OCI-LY7 (cell line): ENCODE data around the gene CNOT4. TPM values are rescaled to one million over a fixed set of nuclear protein-coding genes. Genes with fewer than 3 reads are reported as not detected.

Experiments
- BruUV-seq: library from RNA; stranded (reverse); fragments of 400-500 nt; replicated peaks from 2 replicates; lab custom pipeline; 2021; lab: Mats Ljungman, UMichigan
- CTCF ChIA-PET: fragments of 300-600 bp; sonication (Branson Sonifier 250); formaldehyde crosslinking; loops from one replicate; lab custom pipeline; 2022; ENCODE audit warnings: antibody characterized with exemption; ENCODE audit not compliant: unreplicated experiment; lab: Charles Lee
- POLR2A ChIA-PET: fragments of 300-600 bp; sonication (Branson Sonifier 250); formaldehyde crosslinking; loops from one replicate; lab custom pipeline; 2022; ENCODE audit warnings: antibody characterized with exemption; lab: Charles Lee
- DNase-seq: peaks from one replicate; pipeline ENCODE4 v3.0.0-alpha.2; 2015; ENCODE audit warnings: low spot score
- H2AFZ ChIP-seq: fragments of 200-600 bp; sonication (generic), shearing (Covaris generic); 2 replicates; pipeline ENCODE4 v1.6.1; 2014; ENCODE audit warnings: mild to moderate bottlenecking, antibody characterized with exemption, low read length, moderate library complexity
- H3K27ac ChIP-seq: fragments of 200-600 bp; sonication (generic); 2 replicates; pipeline ENCODE4 v1.5.1; 2014; ENCODE audit warnings: mixed run types, low read depth, mild to moderate bottlenecking, moderate library complexity, low read length, inconsistent platforms; ENCODE audit not compliant: poor library complexity, severe bottlenecking
- H3K36me3 ChIP-seq: fragments of 200-600 bp; sonication (generic); 2 replicates; pipeline ENCODE4 v1.6.1; 2014; ENCODE audit warnings: mild to moderate bottlenecking, antibody characterized with exemption, low read length, moderate library complexity, mixed read lengths; ENCODE audit not compliant: insufficient read depth
- H3K4me1 ChIP-seq: fragments of 200-600 bp; sonication (generic); 2 replicates; pipeline ENCODE4 v1.5.1; 2014; ENCODE audit warnings: mild to moderate bottlenecking, low read length; ENCODE audit not compliant: insufficient read depth, poor library complexity, severe bottlenecking
- H3K4me2 ChIP-seq: fragments of 200-600 bp; sonication (generic); 2 replicates; pipeline ENCODE4 v1.6.1; 2014; ENCODE audit warnings: mild to moderate bottlenecking, low read length
- H3K4me3 ChIP-seq: fragments of 200-600 bp; sonication (generic); 2 replicates; pipeline ENCODE4 v1.5.1; 2014; ENCODE audit warnings: mild to moderate bottlenecking, low read depth, low read length; ENCODE audit not compliant: poor library complexity, severe bottlenecking
- H3K79me2 ChIP-seq: fragments of 200-600 bp; sonication (generic); 2 replicates; pipeline ENCODE4 v1.6.1; 2016; ENCODE audit warnings: low read depth, mild to moderate bottlenecking, low read length, moderate library complexity, mixed read lengths; ENCODE audit not compliant: insufficient read depth
- H3K9me2 ChIP-seq: fragments of 200-600 bp; sonication (generic); 2 replicates; pipeline ENCODE4 v1.6.1; 2016; ENCODE audit warnings: mild to moderate bottlenecking, low read length, mixed read lengths; ENCODE audit not compliant: insufficient read depth
- H3K9me3 ChIP-seq: fragments of 200-600 bp; sonication (generic); 2 replicates; pipeline ENCODE4 v1.6.1; 2014; ENCODE audit warnings: mild to moderate bottlenecking, mixed run types, low read length, mixed read lengths
- H4K20me1 ChIP-seq: fragments of 200-600 bp; sonication (generic); 2 replicates; pipeline ENCODE4 v1.6.1; 2014; ENCODE audit warnings: mild to moderate bottlenecking, antibody characterized with exemption, low read length, moderate library complexity, mixed read lengths; ENCODE audit not compliant: insufficient read depth
- CTCF ChIP-seq: fragments of 200-600 bp; sonication (generic); conservative IDR thresholded peaks from 2 replicates; pipeline ENCODE4 v1.5.1; 2014; ENCODE audit warnings: mild to moderate bottlenecking, antibody characterized with exemption, low read length, moderate library complexity, mixed read lengths
- EZH2phosphoT487 ChIP-seq: fragments of 200-600 bp; sonication (generic); IDR thresholded peaks from 2 replicates; pipeline ENCODE4 v1.6.1; 2018; ENCODE audit warnings: low read depth, borderline replicate concordance, mild to moderate bottlenecking, mixed run types, antibody characterized with exemption, low read length, moderate library complexity, mixed read lengths
- intact Hi-C: fragments of 100-400 bp; cut with micrococcal nuclease; formaldehyde crosslinking; loops from one replicate; pipeline ENCODE4 v1.10.0; 2022; ENCODE audit not compliant: unreplicated experiment
- total RNA-seq, 2 experiments: library from RNA; depleted of rRNA in 1 of 2; stranded (reverse); fragments of >200 nt in 1 of 2; shearing (Covaris generic) in 1 of 2; gene quantifications; 2 replicates each; pipeline ENCODE4 v1.2.3, GENCODE V29; 2014 to 2022

Gene CNOT4
- total RNA-seq, 2 experiments from 2014 or later = 18.7 to 21.9 TPM

DNA sequence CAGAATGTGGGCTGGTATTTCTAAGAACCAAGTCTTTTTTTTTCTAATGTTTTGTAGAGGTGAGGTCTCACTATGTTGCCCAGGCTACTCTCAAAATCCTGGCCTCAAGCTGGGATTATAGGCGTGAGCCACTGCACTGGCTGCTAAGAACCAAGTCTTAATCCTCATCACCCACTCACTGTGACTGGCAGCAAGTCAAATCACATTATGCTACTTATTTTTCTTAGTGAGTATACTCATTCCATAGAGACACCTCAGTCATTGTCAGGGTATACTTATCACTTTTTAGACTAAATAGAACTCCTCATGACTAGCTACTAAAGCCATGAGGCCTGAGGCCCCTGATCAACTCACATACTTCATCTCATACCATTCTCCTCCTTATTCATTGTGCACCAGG, 160.2 kb downstream of the CNOT4 start:
- no peaks in the 10 kb centered on the region for H3K36me3 ChIP-seq
- no peaks in the 10 kb centered on the region for H3K9me3 ChIP-seq
- H3K27ac ChIP-seq = no peak overlapping the region
- no peaks in the 10 kb centered on the region for H4K20me1 ChIP-seq
- no peaks in the 10 kb centered on the region for H3K79me2 ChIP-seq
- no peak overlapping the region for H2AFZ ChIP-seq
- no peak for TF ChIP-seq EZH2phosphoT487
- no peak for TF ChIP-seq CTCF
- no peak for DNase-seq
- no peaks in the 10 kb centered on the region for H3K9me2 ChIP-seq
- ChIA-PET CTCF (no interaction called here), POLR2A (interaction anchor here (0.9 kb wide), 1 partner anchor 125 kb away, joined by 5 read pairs; no protein-coding TSS in a partner anchor)
- BruUV-seq = no TSS peak
- H3K4me2 ChIP-seq = no peak overlapping the region
- intact Hi-C loops = no loop called here
- H3K4me3 ChIP-seq = no peak overlapping the region
- no peaks in the 10 kb centered on the region for H3K4me1 ChIP-seq

- no peak overlapping the region for H3K27ac ChIP-seq
- no peak overlapping the region for H3K4me3 ChIP-seq
- no peaks in the 10 kb centered on the region for H3K4me1 ChIP-seq
- intact Hi-C loops = no loop called here
- H4K20me1 ChIP-seq = no peaks in the 10 kb centered on the region
- CTCF ChIA-PET = no interaction called here
- H3K79me2 ChIP-seq = no peaks in the 10 kb centered on the region
- POLR2A ChIA-PET = no interaction called here
- no peaks in the 10 kb centered on the region for H3K36me3 ChIP-seq
- no peaks in the 10 kb centered on the region for H3K9me2 ChIP-seq
- DNase-seq = no peak
- no peak overlapping the region for H3K4me2 ChIP-seq
- H2AFZ ChIP-seq = no peak overlapping the region
- no peaks in the 10 kb centered on the region for H3K9me3 ChIP-seq
- TF ChIP-seq CTCF = no peak
- no peak for TF ChIP-seq EZH2phosphoT487
- no TSS peak for BruUV-seq
Observed at GRCh38 chr7:135348493-135348892, 161.4 kb downstream of the CNOT4 start.

GRCh38 chr7:135343361-135343760, 166.5 kb downstream of the CNOT4 start:
- Histone ChIP-seq H3K4me2 (no peak overlapping the region), H3K36me3 (no peaks in the 10 kb centered on the region), H3K4me3 (no peak overlapping the region), H3K9me3 (no peaks in the 10 kb centered on the region), H4K20me1 (no peaks in the 10 kb centered on the region), H3K27ac (no peak overlapping the region), H3K4me1 (no peaks in the 10 kb centered on the region), H3K79me2 (no peaks in the 10 kb centered on the region), H3K9me2 (no peaks in the 10 kb centered on the region), H2AFZ (no peak overlapping the region)
- TF ChIP-seq EZH2phosphoT487 (no peak), CTCF (no peak)
- no TSS peak for BruUV-seq
- DNase-seq = no peak
- intact Hi-C loops = no loop called here
- POLR2A ChIA-PET = no interaction called here
- CTCF ChIA-PET = no interaction called here
